GM23338 (cell line): ENCODE results near the gene MEGF10. TPM values are rescaled to one million over a fixed set of nuclear protein-coding genes. Genes with fewer than 3 reads are reported as not detected.

Experiments
- ATAC-seq: fragments of 200-7000 bp; cut with Tn5 transposase; 3 replicates; pipeline ENCODE4 v1.9.1; 2020
- DNase-seq: peaks from one replicate; pipeline ENCODE4 v3.0.0-alpha.2; 2015; ENCODE audit warnings: low spot score
- H2AFZ ChIP-seq: fragments of 200-600 bp; sonication (generic); 2 replicates; pipeline ENCODE4 v1.8.0; 2016; ENCODE audit warnings: antibody characterized with exemption, mild to moderate bottlenecking, moderate library complexity
- H3F3A ChIP-seq: fragments of 200-600 bp; sonication (generic); replicated peaks from 2 replicates; pipeline ENCODE4 v1.8.0; 2017; ENCODE audit warnings: antibody characterized with exemption, mixed run types, low read depth
- H3K27ac ChIP-seq: fragments of 200-600 bp; sonication (generic); 2 replicates; pipeline ENCODE4 v1.6.1; 2016; ENCODE audit warnings: low read depth
- H3K27me3 ChIP-seq: fragments of 200-600 bp; sonication (generic); 2 replicates; pipeline ENCODE4 v1.8.0; 2016; ENCODE audit warnings: mild to moderate bottlenecking, mixed run types, moderate library complexity; ENCODE audit not compliant: insufficient read depth
- H3K36me3 ChIP-seq: fragments of 200-600 bp; sonication (generic); 2 replicates; pipeline ENCODE4 v1.8.0; 2016; ENCODE audit warnings: mild to moderate bottlenecking; ENCODE audit not compliant: insufficient read depth
- H3K4me1 ChIP-seq: fragments of 200-600 bp; sonication (generic); 2 replicates; pipeline ENCODE4 v1.8.0; 2016; ENCODE audit warnings: mild to moderate bottlenecking, moderate library complexity; ENCODE audit not compliant: insufficient read depth
- H3K4me2 ChIP-seq: fragments of 200-600 bp; sonication (generic); 2 replicates; pipeline ENCODE4 v1.7.1; 2017; ENCODE audit warnings: mixed run types
- H3K4me3 ChIP-seq: fragments of 200-600 bp; sonication (generic); 2 replicates; pipeline ENCODE4 v1.6.1; 2016; ENCODE audit warnings: mixed run types
- H3K79me2 ChIP-seq: fragments of 200-600 bp; sonication (generic); replicated peaks from 2 replicates; pipeline ENCODE4 v1.8.0; 2017; ENCODE audit warnings: mild to moderate bottlenecking; ENCODE audit not compliant: insufficient read depth
- H3K9me2 ChIP-seq: fragments of 200-600 bp; sonication (generic); 2 replicates; pipeline ENCODE4 v1.8.0; 2017; ENCODE audit not compliant: insufficient read depth
- H4K20me1 ChIP-seq: fragments of 200-600 bp; sonication (generic); replicated peaks from 2 replicates; pipeline ENCODE4 v1.8.0; 2017; ENCODE audit warnings: mild to moderate bottlenecking; ENCODE audit not compliant: insufficient read depth
- H3K27ac Mint-ChIP-seq: 2 replicates; pipeline ENCODE4 v1.8.0; 2020; ENCODE audit warnings: inconsistent platforms, mild to moderate bottlenecking, moderate library complexity, mixed read lengths
- H3K27me3 Mint-ChIP-seq: 3 replicates; pipeline ENCODE4 v1.8.0; 2022; ENCODE audit warnings: low read depth, mild to moderate bottlenecking, moderate library complexity, mixed read lengths, inconsistent platforms; ENCODE audit not compliant: insufficient read depth, poor library complexity
- H3K36me3 Mint-ChIP-seq: 3 replicates; pipeline ENCODE4 v1.8.0; 2021; ENCODE audit warnings: low read depth, mild to moderate bottlenecking, inconsistent platforms, moderate library complexity, mixed read lengths
- H3K4me1 Mint-ChIP-seq: 3 replicates; pipeline ENCODE4 v1.8.0; 2020; ENCODE audit warnings: mild to moderate bottlenecking, inconsistent platforms, mixed read lengths
- H3K4me3 Mint-ChIP-seq: 3 replicates; pipeline ENCODE4 v1.8.0; 2021; ENCODE audit warnings: moderate library complexity, mild to moderate bottlenecking, inconsistent platforms, mixed read lengths
- H3K9me3 Mint-ChIP-seq: 3 replicates; pipeline ENCODE4 v1.8.0; 2020; ENCODE audit warnings: moderate library complexity, mild to moderate bottlenecking, inconsistent platforms, mixed read lengths
- EZH2 ChIP-seq: fragments of 200-600 bp; sonication (generic); IDR thresholded peaks from one replicate; pipeline ENCODE4 v1.8.0; 2017; ENCODE audit warnings: antibody characterized with exemption, mild to moderate bottlenecking, low read depth; ENCODE audit not compliant: unreplicated experiment
- EZH2phosphoT487 ChIP-seq: fragments of 200-600 bp; sonication (generic); IDR thresholded peaks from one replicate; pipeline ENCODE4 v1.8.1; 2018; ENCODE audit warnings: antibody characterized with exemption; ENCODE audit not compliant: unreplicated experiment
- JUNB ChIP-seq: IDR thresholded peaks from one replicate; pipeline ENCODE4 v1.6.1; 2016; ENCODE audit warnings: antibody characterized with exemption; ENCODE audit not compliant: unreplicated experiment
- NANOG ChIP-seq: IDR thresholded peaks from 2 replicates; pipeline ENCODE4 v1.6.1; 2016; ENCODE audit warnings: antibody characterized with exemption, borderline replicate concordance
- POLR2AphosphoS5 ChIP-seq: IDR thresholded peaks from 2 replicates; pipeline ENCODE4 v1.6.1; 2016; ENCODE audit warnings: antibody characterized with exemption, low read depth
- STAT1 ChIP-seq: IDR thresholded peaks from one replicate; pipeline ENCODE4 v1.6.1; 2016; ENCODE audit warnings: antibody characterized with exemption; ENCODE audit not compliant: unreplicated experiment
- ZNF114 ChIP-seq: fragments of 250-450 bp; sonication (Bioruptor Pico); IDR thresholded peaks from 2 replicates; pipeline ENCODE4 v1.5.0; 2020; ENCODE audit warnings: mild to moderate bottlenecking, moderate library complexity
- ZNF331 ChIP-seq: fragments of 250-450 bp; sonication (Bioruptor Pico); IDR thresholded peaks from 2 replicates; pipeline ENCODE4 v1.5.0; 2020; ENCODE audit warnings: low read depth, mild to moderate bottlenecking, moderate library complexity
- polyA plus RNA-seq: library from polyadenylated mRNA; unstranded; fragments of >200 nt; fragmentation: Nextera tagmentation; extraction: Ambion mirVana; gene quantifications from 2 replicates; pipeline ENCODE4 v1.2.1, GENCODE V29; 2016
- total RNA-seq: library from RNA; depleted of rRNA; stranded (reverse); fragments of >200 nt; shearing (Covaris generic); gene quantifications from 2 replicates; pipeline ENCODE4 v1.2.3, GENCODE V29; 2014
- TF ChIP-seq, protein P1 (sequence below): IDR thresholded peaks from one replicate; pipeline ENCODE4 v1.6.1; 2018; ENCODE audit warnings: antibody characterized with exemption; ENCODE audit not compliant: unreplicated experiment
- TF ChIP-seq, protein P2 (sequence below), 2 experiments: fragments of 200-600 bp in 1 of 2; sonication (generic) in 1 of 2; conservative IDR thresholded peaks; 2 replicates each; pipeline versions ENCODE4 v1.5.1 to v1.6.1; 2016 to 2017; ENCODE audit warnings: antibody characterized with exemption in 2 of 2, low read depth in 2 of 2, mild to moderate bottlenecking in 2 of 2, moderate library complexity in 1 of 2
- TF ChIP-seq, protein P3 (sequence below): IDR thresholded peaks from 2 replicates; pipeline ENCODE4 v1.6.1; 2016; ENCODE audit warnings: antibody characterized with exemption

MEGF10 gene
- total and polyA plus RNA-seq, 2 experiments from 2014 or later, result 4.5 to 28.3 TPM

DNA sequence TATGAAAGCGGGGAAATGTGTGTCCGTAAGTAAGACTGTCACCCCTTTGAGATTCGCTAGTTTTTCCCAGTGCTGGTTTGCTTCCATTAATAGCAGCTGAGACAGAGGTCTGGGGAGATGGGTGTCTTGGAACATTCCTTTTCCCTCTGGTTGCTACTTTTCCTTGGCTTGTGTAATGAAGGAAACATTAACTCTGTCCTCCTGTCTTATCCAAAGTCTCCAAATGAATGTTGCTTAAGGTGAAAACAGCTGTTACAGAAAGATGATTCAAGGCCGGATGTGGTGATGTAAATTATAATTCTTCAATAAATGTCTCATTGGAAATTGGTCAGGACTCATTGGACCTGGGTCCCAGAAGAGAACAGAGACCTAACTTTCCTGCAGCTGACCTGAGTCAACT is 50.0 kb downstream of the MEGF10 start:
- H3K27ac Mint-ChIP-seq, result no peak overlapping the region; the same call in 1 of the 2 replicates
- no peaks in the 10 kb centered on the region for H3F3A ChIP-seq
- no peak overlapping the region for H3K4me2 ChIP-seq
- H3K9me3 Mint-ChIP-seq, result no peaks in the 10 kb centered on the region
- H3K27me3 Mint-ChIP-seq, result peaks cover 2% of the 10 kb centered on the region
- no peak overlapping the region for H3K4me3 ChIP-seq
- H3K36me3 ChIP-seq, result no peaks in the 10 kb centered on the region
- H3K27ac ChIP-seq, result no peak overlapping the region
- no peaks in the 10 kb centered on the region for H3K9me2 ChIP-seq
- no peaks in the 10 kb centered on the region for H3K79me2 ChIP-seq
- ATAC-seq (no peak), DNase-seq (no peak)
- H3K4me1 Mint-ChIP-seq, result peaks cover 60% of the 10 kb centered on the region
- no peak for TF ChIP-seq NANOG
- TF ChIP-seq EZH2, result no peak
- TF ChIP-seq STAT1, result no peak
- TF ChIP-seq ZNF114 (CRISPR knock-in tag), result no peak
- TF ChIP-seq, protein P1, sequence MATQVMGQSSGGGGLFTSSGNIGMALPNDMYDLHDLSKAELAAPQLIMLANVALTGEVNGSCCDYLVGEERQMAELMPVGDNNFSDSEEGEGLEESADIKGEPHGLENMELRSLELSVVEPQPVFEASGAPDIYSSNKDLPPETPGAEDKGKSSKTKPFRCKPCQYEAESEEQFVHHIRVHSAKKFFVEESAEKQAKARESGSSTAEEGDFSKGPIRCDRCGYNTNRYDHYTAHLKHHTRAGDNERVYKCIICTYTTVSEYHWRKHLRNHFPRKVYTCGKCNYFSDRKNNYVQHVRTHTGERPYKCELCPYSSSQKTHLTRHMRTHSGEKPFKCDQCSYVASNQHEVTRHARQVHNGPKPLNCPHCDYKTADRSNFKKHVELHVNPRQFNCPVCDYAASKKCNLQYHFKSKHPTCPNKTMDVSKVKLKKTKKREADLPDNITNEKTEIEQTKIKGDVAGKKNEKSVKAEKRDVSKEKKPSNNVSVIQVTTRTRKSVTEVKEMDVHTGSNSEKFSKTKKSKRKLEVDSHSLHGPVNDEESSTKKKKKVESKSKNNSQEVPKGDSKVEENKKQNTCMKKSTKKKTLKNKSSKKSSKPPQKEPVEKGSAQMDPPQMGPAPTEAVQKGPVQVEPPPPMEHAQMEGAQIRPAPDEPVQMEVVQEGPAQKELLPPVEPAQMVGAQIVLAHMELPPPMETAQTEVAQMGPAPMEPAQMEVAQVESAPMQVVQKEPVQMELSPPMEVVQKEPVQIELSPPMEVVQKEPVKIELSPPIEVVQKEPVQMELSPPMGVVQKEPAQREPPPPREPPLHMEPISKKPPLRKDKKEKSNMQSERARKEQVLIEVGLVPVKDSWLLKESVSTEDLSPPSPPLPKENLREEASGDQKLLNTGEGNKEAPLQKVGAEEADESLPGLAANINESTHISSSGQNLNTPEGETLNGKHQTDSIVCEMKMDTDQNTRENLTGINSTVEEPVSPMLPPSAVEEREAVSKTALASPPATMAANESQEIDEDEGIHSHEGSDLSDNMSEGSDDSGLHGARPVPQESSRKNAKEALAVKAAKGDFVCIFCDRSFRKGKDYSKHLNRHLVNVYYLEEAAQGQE, result no peak
- TF ChIP-seq EZH2phosphoT487, result no peak
- TF ChIP-seq, protein P2, sequence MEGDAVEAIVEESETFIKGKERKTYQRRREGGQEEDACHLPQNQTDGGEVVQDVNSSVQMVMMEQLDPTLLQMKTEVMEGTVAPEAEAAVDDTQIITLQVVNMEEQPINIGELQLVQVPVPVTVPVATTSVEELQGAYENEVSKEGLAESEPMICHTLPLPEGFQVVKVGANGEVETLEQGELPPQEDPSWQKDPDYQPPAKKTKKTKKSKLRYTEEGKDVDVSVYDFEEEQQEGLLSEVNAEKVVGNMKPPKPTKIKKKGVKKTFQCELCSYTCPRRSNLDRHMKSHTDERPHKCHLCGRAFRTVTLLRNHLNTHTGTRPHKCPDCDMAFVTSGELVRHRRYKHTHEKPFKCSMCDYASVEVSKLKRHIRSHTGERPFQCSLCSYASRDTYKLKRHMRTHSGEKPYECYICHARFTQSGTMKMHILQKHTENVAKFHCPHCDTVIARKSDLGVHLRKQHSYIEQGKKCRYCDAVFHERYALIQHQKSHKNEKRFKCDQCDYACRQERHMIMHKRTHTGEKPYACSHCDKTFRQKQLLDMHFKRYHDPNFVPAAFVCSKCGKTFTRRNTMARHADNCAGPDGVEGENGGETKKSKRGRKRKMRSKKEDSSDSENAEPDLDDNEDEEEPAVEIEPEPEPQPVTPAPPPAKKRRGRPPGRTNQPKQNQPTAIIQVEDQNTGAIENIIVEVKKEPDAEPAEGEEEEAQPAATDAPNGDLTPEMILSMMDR (conservative IDR thresholded peaks at IDR 0.05; ENCODE audit: low read depth in 2 of 2), result no peak
- no peak for TF ChIP-seq POLR2AphosphoS5
- TF ChIP-seq ZNF331, result no peak
- TF ChIP-seq JUNB, result no peak
- TF ChIP-seq, protein P3, sequence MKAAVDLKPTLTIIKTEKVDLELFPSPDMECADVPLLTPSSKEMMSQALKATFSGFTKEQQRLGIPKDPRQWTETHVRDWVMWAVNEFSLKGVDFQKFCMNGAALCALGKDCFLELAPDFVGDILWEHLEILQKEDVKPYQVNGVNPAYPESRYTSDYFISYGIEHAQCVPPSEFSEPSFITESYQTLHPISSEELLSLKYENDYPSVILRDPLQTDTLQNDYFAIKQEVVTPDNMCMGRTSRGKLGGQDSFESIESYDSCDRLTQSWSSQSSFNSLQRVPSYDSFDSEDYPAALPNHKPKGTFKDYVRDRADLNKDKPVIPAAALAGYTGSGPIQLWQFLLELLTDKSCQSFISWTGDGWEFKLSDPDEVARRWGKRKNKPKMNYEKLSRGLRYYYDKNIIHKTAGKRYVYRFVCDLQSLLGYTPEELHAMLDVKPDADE, result no peak
- H2AFZ ChIP-seq, result no peak overlapping the region
- H3K36me3 Mint-ChIP-seq, result peaks cover 44% of the 10 kb centered on the region
- H3K27me3 ChIP-seq, result no peaks in the 10 kb centered on the region
- H3K4me3 Mint-ChIP-seq, result no peak overlapping the region
- H3K4me1 ChIP-seq, result peaks cover 53% of the 10 kb centered on the region
- no peaks in the 10 kb centered on the region for H4K20me1 ChIP-seq
